ENCODE results near the gene BCKDHB.

The BCKDHB gene

DNA sequence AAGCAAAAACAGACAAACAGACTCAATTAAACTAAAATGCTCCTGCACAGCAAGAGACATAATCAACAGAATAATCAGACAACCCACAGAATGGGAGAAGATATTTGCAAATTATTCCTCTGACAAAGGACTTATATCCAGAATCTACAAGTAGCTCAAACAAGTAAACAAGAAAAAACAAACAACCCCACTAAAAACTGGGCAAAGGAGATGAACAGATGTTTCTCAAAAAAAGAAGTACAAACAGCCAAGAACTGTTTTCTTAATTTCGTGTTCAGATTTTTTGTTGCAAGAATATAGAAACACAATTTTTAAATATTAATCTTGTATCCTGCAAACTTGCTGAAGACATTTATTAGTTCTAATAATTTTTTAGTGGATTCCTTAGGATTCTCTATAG is 274.1 kb downstream of the BCKDHB start:
- no peak for DNase-seq (ENCODE audit: low read depth, low spot score)

DNA sequence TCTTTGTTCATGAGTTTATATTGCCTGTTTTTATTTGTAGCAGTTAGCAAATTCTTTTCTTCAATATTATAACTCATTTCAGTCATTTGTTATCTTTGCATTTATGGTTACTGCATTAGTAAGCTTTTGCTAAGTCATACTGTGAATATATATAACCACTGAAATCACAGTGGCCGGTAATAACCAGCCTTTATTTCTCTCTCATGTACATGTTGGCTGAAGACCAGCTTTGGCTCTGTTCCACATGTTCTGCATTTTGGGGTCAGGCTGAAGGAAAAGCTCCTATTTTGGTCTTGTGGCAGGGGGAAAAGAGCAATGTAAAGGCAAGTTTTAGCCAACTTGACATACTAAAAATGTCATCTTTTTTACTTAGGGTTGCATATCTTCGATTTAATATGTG is 276.3 kb downstream of the BCKDHB start:
- DNase-seq (ENCODE audit: low read depth, low spot score): peak; percentile 22

DNA sequence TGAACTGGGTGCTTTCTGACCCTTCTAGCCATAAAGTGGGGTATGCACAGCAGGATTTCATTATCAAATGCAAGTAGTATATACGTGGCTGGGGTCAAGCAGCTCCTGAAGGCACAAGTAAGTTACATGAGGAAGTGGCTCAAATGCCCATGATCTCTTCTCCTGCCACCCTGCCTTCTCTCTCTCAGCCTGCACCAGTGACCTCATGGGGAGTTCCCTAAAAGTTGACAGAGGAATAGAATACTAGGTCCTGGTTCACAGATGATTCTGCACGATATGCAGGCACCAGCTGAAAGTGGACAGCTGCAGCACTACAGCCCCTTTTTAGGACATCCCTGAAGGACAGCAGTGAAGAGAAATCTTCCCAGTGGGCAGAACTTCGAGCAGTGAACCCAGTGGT is 282.0 kb downstream of the BCKDHB start:
- DNase-seq (ENCODE audit: low read depth, low spot score): no peak
